Left ventricle myocardium inferior (tissue), 1 donor: Measurements from ENCODE around the gene BTBD9. TPM values are rescaled to one million over a fixed set of nuclear protein-coding genes. Genes with fewer than 3 reads are reported as not detected.

Source experiments
- DNase-seq: peaks from one replicate; pipeline ENCODE4 v3.0.0-alpha.2; 2020
- H3K27ac ChIP-seq: fragments of 200-600 bp; replicated peaks from 2 replicates; pipeline ENCODE4 v1.8.0; 2021
- H3K27me3 ChIP-seq: fragments of 200-600 bp; 2 replicates; pipeline ENCODE4 v1.8.0; 2021; ENCODE audit warnings: low read depth
- H3K36me3 ChIP-seq: fragments of 200-600 bp; 2 replicates; pipeline ENCODE4 v1.8.0; 2021
- H3K4me1 ChIP-seq: fragments of 200-600 bp; 2 replicates; pipeline ENCODE4 v1.8.0; 2021
- H3K4me3 ChIP-seq: fragments of 200-600 bp; 2 replicates; pipeline ENCODE4 v1.8.0; 2021; ENCODE audit warnings: mild to moderate bottlenecking, moderate library complexity
- H3K9me3 ChIP-seq: fragments of 200-600 bp; replicated peaks from 2 replicates; pipeline ENCODE4 v1.8.0; 2021
- CTCF ChIP-seq: fragments of 200-600 bp; IDR thresholded peaks from 2 replicates; pipeline ENCODE4 v1.8.0; 2021; ENCODE audit warnings: antibody characterized with exemption, mild to moderate bottlenecking, borderline replicate concordance
- intact Hi-C: fragments of 100-400 bp; cut with micrococcal nuclease; formaldehyde crosslinking; loops from one replicate; pipeline ENCODE4 v1.11.0; 2022
- total RNA-seq: library from RNA; stranded (reverse); fragmentation: NEBNext Ultra II Directional; extraction: Animal tissue kit (Norgen Biotek cat#: 25700); gene quantifications from one replicate; pipeline ENCODE4 v1.2.1, GENCODE V29; 2021
- donor health status: DM: no; HTN: yes; CAD: no; lungs with severe emphysema.

Gene BTBD9
- total RNA-seq, 1 donor from 2014 or later = 16.5 TPM

GRCh38 chr6:38220069-38220723 lies 419.5 kb downstream of the BTBD9 start:
- H3K27ac ChIP-seq = no peak overlapping the region
- no peaks in the 10 kb centered on the region for H3K9me3 ChIP-seq
- intact Hi-C loops = no loop called here
- H3K4me3 ChIP-seq = no peak overlapping the region
- H3K36me3 ChIP-seq = no peaks in the 10 kb centered on the region
- no peaks in the 10 kb centered on the region for H3K27me3 ChIP-seq
- no peak for TF ChIP-seq CTCF
- no peaks in the 10 kb centered on the region for H3K4me1 ChIP-seq
- DNase-seq = no peak

DNA sequence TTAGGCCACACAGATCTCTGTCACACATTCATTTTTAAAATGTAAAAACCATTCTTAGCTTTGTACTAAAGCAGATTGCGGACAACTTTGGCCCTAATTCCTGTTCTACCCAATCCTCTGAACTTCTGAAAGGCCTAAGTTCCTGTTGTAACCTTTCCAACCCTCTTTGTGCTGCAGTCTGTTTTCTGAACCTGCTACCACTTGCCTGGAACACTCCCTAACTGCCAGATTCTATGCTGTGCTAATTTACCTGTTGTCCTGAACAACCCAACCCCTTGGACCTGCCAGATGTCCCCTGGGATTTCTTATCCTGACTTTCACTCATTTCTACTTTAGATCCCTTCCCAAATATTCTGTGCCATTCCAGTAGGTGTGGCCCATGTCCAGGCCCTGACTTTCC lies 421.5 kb downstream of the BTBD9 start:
- no peak for TF ChIP-seq CTCF
- no peaks in the 10 kb centered on the region for H3K9me3 ChIP-seq
- no peak overlapping the region for H3K4me3 ChIP-seq
- peaks cover 15% of the 10 kb centered on the region for H3K4me1 ChIP-seq
- H3K36me3 ChIP-seq = no peaks in the 10 kb centered on the region
- intact Hi-C loops = no loop called here
- no peaks in the 10 kb centered on the region for H3K27me3 ChIP-seq
- DNase-seq = no peak
- no peak overlapping the region for H3K27ac ChIP-seq

GRCh38 chr6:38216451-38216850 lies 423.3 kb downstream of the BTBD9 start:
- Histone ChIP-seq H3K9me3 (no peaks in the 10 kb centered on the region), H3K4me1 (peaks cover 31% of the 10 kb centered on the region), H3K36me3 (no peaks in the 10 kb centered on the region), H3K27me3 (no peaks in the 10 kb centered on the region), H3K27ac (no peak overlapping the region), H3K4me3 (no peak overlapping the region)
- intact Hi-C loops = no loop called here
- TF ChIP-seq CTCF = no peak
- DNase-seq = no peak

DNA sequence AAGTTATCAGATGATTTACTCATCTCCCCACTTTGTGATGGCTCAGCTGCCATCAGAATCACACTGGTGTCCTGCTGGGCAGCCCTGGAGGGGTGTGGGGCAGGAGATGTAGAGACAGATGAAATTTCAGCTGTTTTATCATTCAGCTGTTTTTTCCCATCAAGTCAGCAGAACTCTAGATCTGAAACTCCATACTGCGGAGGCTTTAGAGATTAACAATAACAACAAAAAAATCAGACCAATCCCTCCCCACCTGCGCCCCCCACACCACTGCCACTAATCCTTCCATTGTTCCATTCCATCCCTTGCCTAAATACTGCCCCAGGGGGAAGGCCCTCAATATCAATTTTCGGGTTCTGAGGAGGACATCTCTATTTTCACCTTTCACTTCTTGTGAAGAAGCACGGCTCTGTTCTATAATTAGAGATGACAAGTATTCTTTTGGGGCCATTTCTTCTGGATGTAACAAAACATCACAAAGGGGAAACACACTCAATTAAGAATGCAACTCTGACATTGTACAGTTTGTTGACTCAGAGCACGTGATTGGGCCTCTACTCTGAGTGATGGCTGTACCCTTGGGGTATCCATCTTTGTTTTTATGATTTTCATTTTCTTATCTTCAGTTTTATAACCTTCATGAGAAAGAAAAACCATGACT lies 423.9 kb downstream of the BTBD9 start:
- Histone ChIP-seq H3K27me3 (no peaks in the 10 kb centered on the region), H3K36me3 (no peaks in the 10 kb centered on the region), H3K4me1 (peaks cover 31% of the 10 kb centered on the region), H3K9me3 (no peaks in the 10 kb centered on the region), H3K27ac (no peak overlapping the region), H3K4me3 (no peak overlapping the region)
- DNase-seq = no peak
- no peak for TF ChIP-seq CTCF
- intact Hi-C loops = no loop called here

GRCh38 chr6:38215225-38215624 lies 424.5 kb downstream of the BTBD9 start:
- Histone ChIP-seq H3K27ac (no peak overlapping the region), H3K36me3 (no peaks in the 10 kb centered on the region), H3K4me3 (no peak overlapping the region), H3K4me1 (peaks cover 31% of the 10 kb centered on the region), H3K27me3 (no peaks in the 10 kb centered on the region), H3K9me3 (no peaks in the 10 kb centered on the region)
- no peak for TF ChIP-seq CTCF
- no peak for DNase-seq
- intact Hi-C loops = no loop called here
